Loucy (cell line): ENCODE results near the gene ZFYVE26.

Experiments
- EZH2phosphoT487 ChIP-seq: fragments of 200-600 bp; IDR thresholded peaks from 2 replicates; pipeline ENCODE4 v1.6.1; 2018; ENCODE audit warnings: antibody characterized with exemption, mild to moderate bottlenecking, moderate library complexity, borderline replicate concordance
- TF ChIP-seq, protein P1 (sequence below): fragments of 200-600 bp; sonication (generic); conservative IDR thresholded peaks from 2 replicates; pipeline ENCODE4 v1.5.1; 2014; ENCODE audit warnings: mild to moderate bottlenecking, antibody characterized with exemption, low read length

GRCh38 chr14:67856827-67857226, 40.4 kb upstream of the ZFYVE26 start:
- TF ChIP-seq, protein P1, sequence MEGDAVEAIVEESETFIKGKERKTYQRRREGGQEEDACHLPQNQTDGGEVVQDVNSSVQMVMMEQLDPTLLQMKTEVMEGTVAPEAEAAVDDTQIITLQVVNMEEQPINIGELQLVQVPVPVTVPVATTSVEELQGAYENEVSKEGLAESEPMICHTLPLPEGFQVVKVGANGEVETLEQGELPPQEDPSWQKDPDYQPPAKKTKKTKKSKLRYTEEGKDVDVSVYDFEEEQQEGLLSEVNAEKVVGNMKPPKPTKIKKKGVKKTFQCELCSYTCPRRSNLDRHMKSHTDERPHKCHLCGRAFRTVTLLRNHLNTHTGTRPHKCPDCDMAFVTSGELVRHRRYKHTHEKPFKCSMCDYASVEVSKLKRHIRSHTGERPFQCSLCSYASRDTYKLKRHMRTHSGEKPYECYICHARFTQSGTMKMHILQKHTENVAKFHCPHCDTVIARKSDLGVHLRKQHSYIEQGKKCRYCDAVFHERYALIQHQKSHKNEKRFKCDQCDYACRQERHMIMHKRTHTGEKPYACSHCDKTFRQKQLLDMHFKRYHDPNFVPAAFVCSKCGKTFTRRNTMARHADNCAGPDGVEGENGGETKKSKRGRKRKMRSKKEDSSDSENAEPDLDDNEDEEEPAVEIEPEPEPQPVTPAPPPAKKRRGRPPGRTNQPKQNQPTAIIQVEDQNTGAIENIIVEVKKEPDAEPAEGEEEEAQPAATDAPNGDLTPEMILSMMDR: no peak
- no peak for TF ChIP-seq EZH2phosphoT487
